ENCODE results near the gene ELMOD3. TPM values are rescaled to one million over a fixed set of nuclear protein-coding genes. Genes with fewer than 3 reads are reported as not detected.

ELMOD3 gene
- total RNA-seq, 2 donors from 2014 or later: 15.4 to 22.1 TPM

DNA sequence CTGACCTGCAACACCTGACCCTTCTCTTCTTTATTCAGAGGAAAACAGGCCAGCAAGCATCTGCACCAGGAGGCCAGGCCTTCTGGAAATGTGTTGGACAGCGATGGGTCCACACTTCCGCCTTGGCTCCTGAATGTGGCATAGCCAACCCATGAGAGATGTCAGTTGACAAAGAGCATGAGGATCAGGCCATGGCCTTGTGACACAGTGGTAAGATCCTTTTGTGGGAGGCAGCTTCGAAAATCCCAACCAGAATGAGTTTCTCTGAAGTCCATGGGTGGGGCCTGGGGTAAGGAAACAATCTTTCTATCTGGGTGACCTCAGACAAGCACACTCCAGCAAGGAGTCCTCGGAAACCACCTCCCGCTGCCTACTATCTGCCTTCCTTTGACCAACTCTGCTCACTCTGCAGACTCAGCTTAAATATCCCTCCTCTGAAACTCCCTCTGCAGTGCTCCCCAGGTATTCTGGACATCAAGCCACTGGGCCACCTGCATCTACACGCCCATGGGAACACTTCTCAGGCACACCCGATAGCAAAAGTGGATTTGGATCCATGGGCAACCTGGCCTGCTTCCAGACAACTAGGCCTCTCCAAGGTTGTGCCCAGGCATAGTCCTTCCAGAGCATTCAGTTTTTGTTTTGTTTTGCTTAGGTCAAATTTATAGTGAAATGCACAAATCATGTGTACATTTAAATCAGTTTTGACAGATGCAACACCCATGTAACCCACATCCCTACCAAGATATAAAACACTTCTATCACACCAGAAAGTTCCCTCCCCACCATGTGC, 60.4 kb downstream of the ELMOD3 start:
- ATAC-seq (no peak), DNase-seq (no peak)
- intact Hi-C loops (cut with DNase I): no loop called here

DNA sequence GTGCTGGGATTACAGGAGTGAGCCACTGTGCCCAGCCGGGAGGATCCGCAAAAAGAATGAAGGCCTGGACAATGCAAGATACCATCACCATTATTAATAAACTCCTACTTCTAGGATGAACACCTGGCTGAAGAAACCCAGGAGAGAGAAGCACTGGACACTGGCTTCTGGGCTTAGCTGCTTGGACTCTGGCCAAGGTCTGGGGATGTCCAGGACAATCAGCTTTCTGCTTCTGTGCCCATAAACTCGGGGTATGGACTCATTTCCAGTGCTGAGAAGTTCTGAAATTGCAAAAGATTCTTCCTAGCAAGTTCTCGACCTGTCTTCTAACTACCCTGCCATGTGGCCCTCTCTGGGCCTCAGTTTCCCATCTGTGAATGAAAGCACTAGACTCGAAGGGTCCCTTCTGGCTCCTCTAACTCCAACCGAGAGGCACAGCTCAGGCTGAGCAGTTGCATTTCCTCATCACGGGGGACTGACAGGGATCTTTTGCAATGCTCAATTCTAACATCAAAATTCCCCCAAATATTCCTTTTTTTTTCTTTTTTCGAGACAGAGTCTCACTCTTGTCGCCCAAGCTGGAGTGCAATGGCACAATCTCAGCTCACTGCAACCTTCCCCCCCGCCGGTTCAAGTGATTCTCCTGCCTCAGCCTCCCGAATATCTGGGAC, 61.5 kb downstream of the ELMOD3 start:
- intact Hi-C loops (cut with DNase I): no loop called here
- ATAC-seq (no peak), DNase-seq (no peak)

DNA sequence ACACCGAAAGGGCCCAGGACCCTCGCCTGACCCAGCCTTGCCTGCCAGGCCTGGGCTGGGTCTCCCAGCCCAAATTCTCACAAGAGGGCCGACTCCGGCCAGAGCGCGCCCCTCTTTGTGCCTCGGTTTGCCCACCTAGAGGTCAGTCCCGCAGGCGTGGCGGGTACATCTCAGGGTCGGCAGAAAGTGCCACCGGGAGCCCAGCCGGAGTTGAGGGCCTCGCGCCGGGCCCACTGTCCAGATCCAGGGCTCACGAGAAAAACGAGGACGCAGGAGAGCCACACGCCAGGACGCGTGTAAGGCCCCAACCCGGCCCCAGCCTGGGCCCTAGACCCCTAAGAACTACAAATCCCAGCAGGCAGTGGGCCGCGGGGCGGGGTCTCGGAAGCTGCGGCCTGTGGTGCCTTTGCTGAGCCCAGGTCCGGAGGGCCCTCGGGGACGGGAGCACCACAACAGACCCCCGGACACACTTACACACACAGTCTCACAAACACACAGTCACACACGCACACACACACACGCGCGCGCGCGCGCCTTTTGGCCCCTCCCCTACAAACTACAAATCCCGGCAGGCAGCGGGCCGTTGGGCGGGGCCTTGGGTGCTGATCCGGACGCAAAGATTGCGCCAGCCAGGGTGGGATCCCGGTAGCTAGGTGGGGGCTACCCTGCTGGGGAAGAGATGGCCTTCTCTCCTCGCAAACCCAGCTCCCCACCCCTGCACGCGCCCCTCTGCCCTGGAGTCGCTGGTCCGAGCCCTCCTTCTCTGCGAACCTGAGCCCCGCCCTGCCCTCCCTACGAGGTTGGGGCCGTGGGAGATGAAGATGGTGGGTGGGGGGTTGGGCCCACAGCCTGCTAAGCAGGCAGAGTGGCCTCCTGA, 63.8 kb downstream of the ELMOD3 start, which contains the start of gene SH2D6:
Gene SH2D6 (plus strand): TSS at position 583 of the 877 bp plus-strand sequence. CDS start 10,752 bp downstream, outside the sequence.
- intact Hi-C loops (cut with DNase I): no loop called here
- ATAC-seq (peak; percentile 79 to 86), DNase-seq (peak; percentile 91)

DNA sequence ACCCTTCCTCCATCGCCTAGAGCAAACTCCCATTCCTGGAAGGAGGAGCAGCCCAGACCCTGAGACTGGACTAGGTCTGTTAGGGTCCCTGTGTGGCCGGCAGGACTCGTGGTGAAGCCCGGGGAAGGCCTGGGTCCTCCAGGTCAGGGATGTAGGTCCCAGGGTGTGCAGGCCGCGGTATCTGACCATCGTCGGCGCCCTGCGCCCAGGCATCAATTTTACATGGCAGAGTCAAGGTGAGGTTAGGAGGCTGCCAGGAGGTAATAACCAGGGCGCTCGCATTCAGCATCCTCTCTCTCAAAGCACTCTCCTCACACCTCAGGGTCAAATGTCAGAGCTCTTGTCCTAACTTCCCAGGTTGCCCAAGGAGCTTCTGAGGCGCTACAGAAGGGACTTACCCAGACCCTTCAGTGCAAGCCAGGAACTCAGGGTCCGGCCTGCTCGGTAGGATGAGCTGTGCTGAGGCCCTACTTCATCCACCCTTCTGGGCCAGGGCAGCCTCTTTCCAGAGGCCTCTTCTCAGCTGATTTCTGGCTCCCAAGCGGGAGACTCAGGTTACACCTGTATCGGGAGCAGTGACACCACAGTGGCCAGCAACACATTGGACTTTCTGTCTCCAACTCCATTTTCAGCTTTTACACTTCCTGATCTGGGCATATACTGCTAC, 64.6 kb downstream of the ELMOD3 start:
- intact Hi-C loops (cut with DNase I): no loop called here
- ATAC-seq (peak in 1 of 2 donors; percentile 1), DNase-seq (no peak)

DNA sequence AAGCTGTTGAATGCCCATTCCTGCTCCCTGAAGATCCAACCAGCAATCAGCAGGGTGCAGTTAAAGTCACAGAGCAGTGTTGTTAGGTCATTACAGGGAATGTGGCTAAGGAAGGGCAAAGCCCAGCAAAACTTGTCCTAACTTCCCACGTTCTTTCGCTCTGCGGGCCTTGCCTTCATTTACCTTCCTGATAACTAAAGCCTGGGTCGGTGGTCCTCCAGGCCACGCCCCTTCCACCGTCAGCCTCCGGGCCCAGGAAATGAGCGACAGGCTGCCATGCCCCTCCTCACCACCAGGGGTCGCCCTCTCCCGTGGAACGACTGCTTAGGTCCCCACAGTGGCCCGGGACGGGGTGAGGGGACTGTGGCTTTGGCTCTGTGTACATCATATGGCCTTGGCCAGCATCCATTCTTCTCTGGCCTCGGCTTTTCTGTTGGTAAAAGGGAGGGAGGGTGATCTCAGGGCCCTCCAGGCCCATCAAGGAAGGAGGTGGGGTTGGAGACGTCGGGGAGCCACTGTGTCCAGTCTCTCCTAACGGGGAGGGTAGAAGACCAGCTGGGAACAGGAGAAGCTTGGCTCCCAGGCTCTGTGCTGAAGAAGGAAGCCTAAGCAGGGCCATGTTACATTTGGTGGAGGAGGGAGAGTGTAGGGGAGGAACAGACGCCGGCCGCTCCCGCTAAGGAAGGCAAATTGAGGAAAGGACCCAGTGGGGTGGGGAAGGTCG, 66.1 kb downstream of the ELMOD3 start:
- ATAC-seq (peak; percentile 77 to 78), DNase-seq (peak; percentile 92)
- intact Hi-C loops (cut with DNase I): loop anchor here (1.0 to 5.0 kb wide), 3 partner anchors 117 to 132 kb away; partner anchors contain the start of gene MAT2A (in 1 of the 2)

DNA sequence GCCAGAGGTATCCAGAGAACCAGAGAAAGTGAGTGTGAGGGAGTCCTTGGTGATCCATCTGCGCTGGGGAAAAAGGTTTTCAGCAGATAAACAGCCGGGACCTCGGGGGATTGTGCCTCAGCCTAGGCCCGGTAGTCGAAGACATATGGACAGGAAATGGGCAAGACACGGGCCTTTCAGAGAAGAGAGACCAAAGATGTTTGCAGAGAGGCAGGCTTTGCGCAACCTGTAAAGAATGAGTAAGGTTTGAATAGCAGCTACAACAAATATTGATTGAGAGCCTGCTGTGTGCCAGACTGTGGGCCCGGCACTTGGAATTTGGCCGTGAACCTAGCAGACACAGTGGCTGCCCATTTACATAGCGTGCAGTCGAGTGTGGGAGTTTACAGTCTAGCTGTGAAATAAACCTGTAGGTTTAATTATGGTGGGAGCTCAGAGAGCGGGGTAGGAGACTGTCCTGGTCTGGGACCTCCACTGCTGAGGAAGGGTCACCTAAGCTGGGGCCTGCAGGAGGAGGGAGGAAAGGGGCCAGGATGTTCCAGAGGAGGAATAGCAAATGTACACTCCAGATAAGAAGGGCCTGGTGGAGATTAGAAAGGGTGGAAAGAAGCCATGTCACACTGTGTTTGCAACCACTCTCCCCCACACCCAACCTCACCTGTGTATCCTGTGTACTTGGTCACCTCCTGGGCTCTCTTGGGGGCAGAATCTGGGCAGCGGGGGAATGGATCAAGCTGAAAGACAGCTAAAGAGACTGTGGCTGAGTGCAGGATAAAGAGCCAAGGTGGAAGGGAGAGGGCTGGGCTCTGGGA, 66.9 kb downstream of the ELMOD3 start:
- ATAC-seq (peak in 1 of 2 donors; percentile 1), DNase-seq (no peak)
- intact Hi-C loops (cut with DNase I): loop anchor here (2.0 to 5.0 kb wide), 2 partner anchors 116 to 127 kb away; partner anchors contain the start of gene MAT2A (in 1 of the 2)

DNA sequence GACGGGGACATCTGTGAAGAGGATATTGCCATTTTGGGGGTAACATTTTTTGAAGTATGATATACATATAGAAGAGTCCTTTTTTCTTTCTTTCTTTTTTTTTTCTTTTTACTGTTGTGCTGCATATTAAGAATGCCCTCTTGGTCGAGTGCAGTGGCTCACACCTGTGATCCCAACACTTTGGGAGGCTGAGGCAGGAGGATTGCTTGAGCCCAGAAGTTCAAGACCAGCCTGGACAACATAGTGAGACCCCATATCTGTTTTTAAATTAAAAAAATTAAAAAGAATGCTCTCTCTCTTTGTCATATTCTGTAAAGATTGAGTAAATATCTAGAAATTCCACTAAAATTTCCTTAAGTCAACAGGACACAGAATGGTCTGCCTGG, 67.5 kb downstream of the ELMOD3 start:
- DNase-seq (no peak), ATAC-seq (no peak)
- intact Hi-C loops (cut with DNase I): loop anchor here in 1 of 2 donors (5.0 kb wide), 1 partner anchor 115 kb away; the partner anchor contains the start of gene MAT2A

DNA sequence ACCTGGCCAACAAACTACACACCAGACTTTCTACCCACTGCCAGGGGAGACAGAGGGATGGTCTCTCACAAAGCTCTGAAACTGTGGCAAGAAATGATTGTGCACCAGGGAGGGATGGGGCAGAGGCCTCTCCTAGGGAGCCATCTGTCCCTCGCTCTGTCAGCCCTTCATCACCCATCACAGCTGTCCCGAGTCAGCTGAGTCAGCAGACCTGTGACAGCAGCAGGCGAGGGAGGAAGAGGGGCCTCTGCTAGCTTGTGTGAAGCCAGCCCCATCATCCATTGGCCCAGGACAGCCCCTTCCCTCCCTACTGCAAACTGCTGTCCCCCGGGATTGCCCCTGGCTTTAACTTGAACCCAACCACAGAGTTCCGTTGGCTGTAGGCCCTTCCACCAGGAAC, 69.0 kb downstream of the ELMOD3 start:
- ATAC-seq: no peak
- intact Hi-C loops (cut with DNase I): loop anchor here in 1 of 2 donors (5.0 kb wide), 1 partner anchor 114 kb away; the partner anchor contains the start of gene MAT2A
- no peak for DNase-seq

DNA sequence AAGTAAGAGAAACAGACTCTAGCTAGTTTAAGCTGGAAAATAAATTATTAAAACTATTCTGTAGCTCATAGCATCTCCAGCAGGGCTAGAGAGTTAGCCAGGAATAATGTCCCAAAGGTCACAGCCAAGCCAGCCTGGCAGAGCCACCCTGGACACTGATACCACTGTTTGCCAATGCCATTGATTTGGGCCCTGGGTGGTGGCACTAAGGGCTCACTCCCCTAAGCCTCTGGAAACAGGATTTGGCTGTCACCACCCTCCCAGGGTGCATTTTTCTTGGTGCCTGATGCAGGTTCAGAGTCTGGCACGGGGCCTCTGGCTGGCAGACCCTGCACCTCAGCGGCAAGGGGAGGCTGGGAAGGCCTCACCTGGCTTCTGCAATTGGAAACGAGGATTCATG, 71.0 kb downstream of the ELMOD3 start:
- intact Hi-C loops (cut with DNase I): no loop called here
- DNase-seq (no peak), ATAC-seq (no peak)

DNA sequence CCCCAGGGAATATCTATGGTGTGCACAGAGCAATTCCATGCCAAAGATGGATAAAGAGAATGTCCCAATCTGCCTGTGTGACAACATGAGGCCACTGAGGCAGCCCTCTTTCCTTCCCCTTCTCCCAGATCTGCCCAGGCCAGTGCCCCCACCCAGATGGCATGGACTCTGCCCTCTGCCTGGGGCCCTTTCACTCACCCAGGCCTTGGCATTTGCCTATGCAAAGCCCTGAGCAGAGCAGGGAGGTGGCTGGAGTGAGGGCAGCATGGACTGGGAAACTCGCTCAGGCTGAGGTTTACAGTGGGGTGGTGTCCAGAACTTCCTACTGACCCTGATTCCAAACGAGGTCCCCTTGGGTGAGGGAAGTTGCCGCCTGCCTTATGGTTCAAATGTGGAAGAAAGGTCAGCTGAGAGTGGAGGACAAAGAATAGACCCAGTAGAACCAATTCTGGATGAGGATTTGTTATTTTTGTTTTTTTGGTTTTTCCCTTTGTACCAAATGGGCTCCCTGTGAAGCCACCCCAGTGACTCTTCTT, 72.8 kb downstream of the ELMOD3 start:
- intact Hi-C loops (cut with DNase I): no loop called here
- peak in 1 of 2 donors; percentile 46 for ATAC-seq
- DNase-seq: no peak

DNA sequence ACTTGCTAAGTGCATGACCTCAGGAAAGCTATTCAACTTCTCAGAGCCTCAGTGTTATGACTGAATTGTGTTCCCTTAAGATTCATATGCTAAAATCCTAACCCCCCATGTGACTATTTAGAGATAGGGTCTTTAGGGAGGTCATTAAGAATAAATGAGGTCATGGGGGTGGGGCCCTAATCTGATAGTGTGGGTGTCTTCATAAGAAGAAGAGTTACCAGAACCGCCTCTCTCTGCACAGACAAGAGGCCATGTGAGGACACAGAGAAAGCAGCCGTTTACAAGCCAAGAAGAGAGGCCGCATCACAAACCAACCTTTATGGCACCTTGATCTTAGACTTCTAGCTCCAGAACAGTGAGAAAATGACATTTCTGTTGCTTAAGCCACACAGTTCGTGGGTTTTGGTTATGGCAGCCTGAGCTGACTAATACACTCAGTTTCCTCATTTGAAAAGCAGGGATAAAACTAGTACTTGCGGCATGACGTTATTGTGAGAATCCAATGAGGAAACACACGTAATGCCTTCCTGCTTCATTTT, 73.8 kb downstream of the ELMOD3 start:
- intact Hi-C loops (cut with DNase I): no loop called here
- no peak for ATAC-seq

DNA sequence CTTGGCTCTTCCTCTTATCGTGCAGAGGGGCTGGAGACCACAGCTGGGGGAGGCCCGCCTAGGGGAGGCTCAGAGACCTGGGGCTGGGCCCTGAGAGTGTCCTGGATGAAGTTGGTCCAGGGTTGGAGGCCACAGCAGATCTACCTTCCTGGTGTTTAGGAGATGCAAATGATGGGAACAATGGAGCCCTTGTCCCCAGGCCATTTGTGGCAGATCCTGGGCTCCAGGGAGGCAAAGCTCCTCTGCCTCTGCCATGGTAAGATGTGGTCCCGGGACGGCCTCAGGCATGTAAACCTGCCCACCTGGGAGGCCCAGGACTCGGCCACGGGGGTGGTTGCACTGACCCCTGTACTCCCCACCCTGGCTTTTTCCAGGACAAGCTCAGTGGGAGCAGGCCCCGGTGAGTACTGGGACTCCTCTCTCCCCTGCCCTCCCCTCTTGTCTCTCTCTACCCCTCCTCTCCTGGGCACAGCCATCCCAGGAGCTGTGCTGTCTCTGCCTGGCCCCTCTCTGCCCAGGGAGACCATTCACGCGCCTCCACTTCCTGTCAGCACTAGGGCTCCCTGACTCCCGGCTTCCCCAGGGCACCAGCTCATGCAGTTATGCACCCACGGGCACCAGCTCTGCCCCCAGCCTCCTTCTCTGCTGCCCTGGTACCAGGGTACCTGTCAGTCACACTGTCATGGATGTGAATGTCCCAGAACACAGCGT, 74.8 kb downstream of the ELMOD3 start:
- DNase-seq: no peak
- intact Hi-C loops (cut with DNase I): no loop called here

More for the DNA sequence above, 73.8 kb downstream of the ELMOD3 start:
- no peak for DNase-seq

DNA sequence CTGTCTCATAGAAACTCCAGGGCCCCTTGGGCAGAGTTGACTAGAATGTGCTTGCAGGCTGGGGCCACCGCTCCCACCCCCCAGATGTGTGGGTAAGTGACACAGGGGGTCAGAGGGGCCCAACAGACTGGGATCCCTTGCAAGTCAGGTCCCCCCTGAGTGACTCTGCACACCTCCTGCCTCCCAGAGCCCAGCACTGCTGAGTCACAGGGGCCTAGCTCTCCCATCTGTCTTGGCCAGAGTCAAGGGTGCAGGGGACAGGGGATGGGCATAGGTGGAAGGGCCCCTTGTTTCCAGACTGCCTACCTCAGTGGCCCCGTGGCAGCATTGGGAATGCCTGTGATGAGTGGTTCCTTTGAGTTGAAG, 75.3 kb downstream of the ELMOD3 start:
- ATAC-seq (no peak), DNase-seq (no peak)
- intact Hi-C loops (cut with DNase I): no loop called here

More for the DNA sequence above, 74.8 kb downstream of the ELMOD3 start:
- ATAC-seq: no peak

DNA sequence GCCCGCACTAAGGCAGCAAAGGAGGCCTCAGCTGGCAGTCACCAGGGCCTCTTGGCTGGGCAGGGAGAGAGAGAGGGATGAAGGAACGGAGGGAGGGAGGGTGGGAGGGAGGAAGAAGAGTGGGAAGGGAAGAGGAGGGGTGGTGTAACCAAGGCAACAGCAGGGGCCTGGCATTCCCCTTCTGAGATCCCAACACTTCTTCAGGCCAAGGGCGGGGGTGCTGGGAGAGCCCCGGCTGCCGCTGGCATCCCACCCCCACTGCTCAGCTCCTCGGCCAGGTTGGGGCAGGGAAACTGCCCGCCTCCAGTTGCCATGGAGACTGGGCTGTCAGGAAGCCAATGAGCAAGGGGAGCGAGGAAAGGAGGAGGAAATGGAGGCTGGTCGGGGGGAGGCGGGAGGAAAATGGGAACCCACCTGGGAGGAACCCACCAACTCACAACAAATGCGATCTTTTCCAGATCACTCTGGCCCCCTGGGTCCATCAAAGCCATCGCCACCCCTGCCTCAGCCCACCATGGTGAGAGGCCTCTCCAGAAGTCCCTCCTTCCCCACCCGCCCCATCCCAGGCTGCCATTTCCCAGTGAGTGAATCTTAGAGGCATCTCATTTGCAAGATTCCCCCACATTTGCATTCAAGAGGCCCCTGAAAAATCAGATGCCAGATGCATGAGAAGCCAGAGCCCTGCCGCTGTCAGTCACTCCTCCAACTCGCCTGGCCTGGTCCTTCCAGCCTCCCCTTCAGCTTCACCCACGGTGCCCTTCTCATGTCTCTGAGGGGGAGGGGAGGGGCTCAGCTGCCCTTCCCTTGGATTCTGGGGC, 76.4 kb downstream of the ELMOD3 start:
- no peak for DNase-seq
- no peak for ATAC-seq
- intact Hi-C loops (cut with DNase I): no loop called here

DNA sequence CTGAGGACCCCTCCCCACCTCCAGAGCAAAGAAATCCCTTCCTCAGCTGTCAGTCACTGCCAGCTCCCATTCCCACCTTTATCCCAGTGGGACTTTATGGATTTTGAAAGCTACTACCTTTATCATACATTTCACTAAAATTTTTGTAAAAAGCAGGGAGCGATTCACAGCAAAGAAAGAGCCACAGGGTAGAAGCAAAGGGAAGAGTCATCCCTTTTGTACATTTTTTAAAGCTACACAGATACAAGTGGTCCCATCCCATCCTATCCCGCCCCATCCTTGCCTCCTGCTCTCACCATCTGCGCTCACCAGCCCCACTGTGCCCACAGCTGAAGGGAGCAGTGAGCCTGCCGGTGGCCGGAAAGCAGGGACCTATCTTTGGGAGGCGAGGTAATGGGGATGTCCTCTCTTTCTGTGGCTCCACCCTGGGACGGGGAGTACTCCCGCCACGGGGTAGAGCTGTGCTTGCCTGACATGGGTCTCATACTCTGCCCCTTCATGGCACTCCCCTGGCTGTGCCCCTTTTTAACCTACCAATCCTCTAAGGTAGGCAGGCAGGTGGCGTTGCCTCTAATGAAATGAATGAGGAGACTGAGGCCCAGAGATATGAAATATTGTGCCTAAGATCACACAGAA, 77.1 kb downstream of the ELMOD3 start:
- DNase-seq (no peak), ATAC-seq (no peak)
- intact Hi-C loops (cut with DNase I): no loop called here
